Lung (tissue), 12 donors: Measurements from ENCODE around the gene PTPRN2. TPM values are rescaled to one million over a fixed set of nuclear protein-coding genes. Genes with fewer than 3 reads are reported as not detected.

Experiments used
- ATAC-seq: fragments of 200-7000 bp; cut with Tn5 transposase; one replicate; pipeline ENCODE4 v1.9.1; 2020; ENCODE audit warnings: moderate number of reproducible peaks; ENCODE audit not compliant: insufficient read depth, low FRiP score
- DNase-seq, 3 donors: peaks; one replicate each; pipeline ENCODE4 v3.0.0-alpha.2; 2013 to 2017
- H3K27ac ChIP-seq, 2 donors: one replicate each; pipeline ENCODE4 v1.5.1; 2013; ENCODE audit warnings: mild to moderate bottlenecking in 2 of 2, moderate library complexity in 2 of 2, control low read depth in 1 of 2, inconsistent platforms in 1 of 2, low read depth in 1 of 2, low read length in 1 of 2
- H3K27me3 ChIP-seq, 3 donors: one replicate each; pipeline ENCODE4 v1.5.1; 2013; ENCODE audit warnings: low read length in 2 of 3; ENCODE audit not compliant: control insufficient read depth in 3 of 3, insufficient read depth in 3 of 3
- H3K36me3 ChIP-seq, 4 donors: one replicate each; pipeline ENCODE4 v1.5.1; 2013; ENCODE audit warnings: low read length in 4 of 4, mild to moderate bottlenecking in 1 of 4, moderate library complexity in 1 of 4; ENCODE audit not compliant: control insufficient read depth in 4 of 4, insufficient read depth in 4 of 4
- H3K4me1 ChIP-seq, 5 donors: one replicate each; pipeline ENCODE4 v1.5.1; 2013; ENCODE audit warnings: low read length in 5 of 5, mild to moderate bottlenecking in 2 of 5, moderate library complexity in 1 of 5; ENCODE audit not compliant: control insufficient read depth in 5 of 5, insufficient read depth in 5 of 5
- H3K4me3 ChIP-seq: one replicate; pipeline ENCODE4 v1.5.1; 2013; ENCODE audit warnings: mild to moderate bottlenecking, control low read depth, moderate library complexity
- H3K9ac ChIP-seq, 2 donors: one replicate each; pipeline ENCODE4 v1.5.1; 2013; ENCODE audit warnings: low read length in 2 of 2, control low read depth in 1 of 2; ENCODE audit not compliant: insufficient read depth in 1 of 2
- H3K9me3 ChIP-seq, 4 donors: one replicate each; pipeline ENCODE4 v1.5.1; 2013; ENCODE audit warnings: low read length in 3 of 4, mild to moderate bottlenecking in 1 of 4, moderate library complexity in 1 of 4; ENCODE audit not compliant: control insufficient read depth in 4 of 4, insufficient read depth in 3 of 4
- WGBS, 2 donors: extraction: QIAGEN DNeasy Blood & Tissue Kit; methylation state at CpG; one replicate each; pipeline ENCODE4 v1.1.7; 2013; 5-methylcytosine and 5-hydroxymethylcytosine counted together
- polyA plus RNA-seq, 2 donors: library from polyadenylated mRNA; stranded (reverse); fragments of 200-250 nt; gene quantifications; one replicate each; pipeline ENCODE4 v1.2.1, GENCODE V29; 2013
- total RNA-seq, 2 donors: library from RNA; depleted of rRNA in 1 of 2; stranded (reverse); fragments of >200 nt in 1 of 2; gene quantifications; one replicate each; pipeline ENCODE4 v1.2.1, GENCODE V29; 2014 to 2021
- TF ChIP-seq, protein P1 (sequence below): IDR thresholded peaks from 2 replicates; pipeline ENCODE4 v1.5.1; 2012; ENCODE audit warnings: mild to moderate bottlenecking; ENCODE audit errors: control extremely low read depth, extremely low read depth
- donor health status: control.
- donor health status: control.
- donor health status: Bipolar disorder and iron deficiency.
- donor health status: healthy.
- donor health status: DM: yes; HTN: yes; CAD: no.

PTPRN2 gene
- total and polyA plus RNA-seq, 4 donors, result 2.1 to 7.4 (median 4.4) TPM

GRCh38 chr7:158192184-158192835 lies 395.3 kb downstream of the PTPRN2 start:
- DNase-seq (no peak), ATAC-seq (no peak)
- Histone ChIP-seq H3K27me3 (no peaks in the 10 kb centered on the region), H3K4me3 (no peak overlapping the region), H3K9ac (no peak overlapping the region), H3K27ac (no peak overlapping the region), H3K9me3 (peaks cover 0 to 22% (median 5%) of the 10 kb centered on the region in 4 donors), H3K36me3 (no peaks in the 10 kb centered on the region), H3K4me1 (no peaks in the 10 kb centered on the region)
- 89 to 93% methylated on average over 28 of the region's 28 CpGs for WGBS, 2 donors
- TF ChIP-seq, protein P1, sequence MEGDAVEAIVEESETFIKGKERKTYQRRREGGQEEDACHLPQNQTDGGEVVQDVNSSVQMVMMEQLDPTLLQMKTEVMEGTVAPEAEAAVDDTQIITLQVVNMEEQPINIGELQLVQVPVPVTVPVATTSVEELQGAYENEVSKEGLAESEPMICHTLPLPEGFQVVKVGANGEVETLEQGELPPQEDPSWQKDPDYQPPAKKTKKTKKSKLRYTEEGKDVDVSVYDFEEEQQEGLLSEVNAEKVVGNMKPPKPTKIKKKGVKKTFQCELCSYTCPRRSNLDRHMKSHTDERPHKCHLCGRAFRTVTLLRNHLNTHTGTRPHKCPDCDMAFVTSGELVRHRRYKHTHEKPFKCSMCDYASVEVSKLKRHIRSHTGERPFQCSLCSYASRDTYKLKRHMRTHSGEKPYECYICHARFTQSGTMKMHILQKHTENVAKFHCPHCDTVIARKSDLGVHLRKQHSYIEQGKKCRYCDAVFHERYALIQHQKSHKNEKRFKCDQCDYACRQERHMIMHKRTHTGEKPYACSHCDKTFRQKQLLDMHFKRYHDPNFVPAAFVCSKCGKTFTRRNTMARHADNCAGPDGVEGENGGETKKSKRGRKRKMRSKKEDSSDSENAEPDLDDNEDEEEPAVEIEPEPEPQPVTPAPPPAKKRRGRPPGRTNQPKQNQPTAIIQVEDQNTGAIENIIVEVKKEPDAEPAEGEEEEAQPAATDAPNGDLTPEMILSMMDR, result no peak

DNA sequence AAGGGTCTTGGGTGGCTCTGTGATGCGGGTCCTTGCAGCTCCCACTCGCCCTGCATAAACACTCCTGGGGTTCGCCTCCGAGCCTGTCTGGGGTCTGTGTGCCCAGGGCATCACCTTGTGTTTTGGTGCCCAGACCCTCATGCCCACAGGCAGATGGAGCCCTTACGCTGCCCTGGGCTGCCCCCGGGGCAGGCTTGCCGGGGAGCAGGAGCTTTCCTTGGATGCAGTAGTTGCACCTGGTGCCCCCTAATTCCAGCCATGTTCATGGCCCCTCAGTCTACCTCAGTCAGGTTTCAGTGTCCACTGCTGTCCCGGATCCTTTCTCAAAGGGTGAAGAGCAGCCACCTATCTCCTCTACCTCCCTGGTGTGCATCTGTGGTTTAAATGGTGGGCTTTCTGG lies 396.0 kb downstream of the PTPRN2 start:
- peaks cover 0 to 22% (median 5%) of the 10 kb centered on the region in 4 donors for H3K9me3 ChIP-seq
- 92 to 95% methylated on average over 8 of the region's 8 CpGs for WGBS, 2 donors

GRCh38 chr7:158190756-158191155 lies 396.9 kb downstream of the PTPRN2 start:
- 84 to 87% methylated on average over 11 of the region's 11 CpGs for WGBS, 2 donors

More for the DNA sequence above, 396.0 kb downstream of the PTPRN2 start:
- H3K4me3 ChIP-seq, result no peak overlapping the region
- TF ChIP-seq, protein P1, result no peak
- DNase-seq (no peak), ATAC-seq (no peak)
- H3K4me1 ChIP-seq, result no peaks in the 10 kb centered on the region
- H3K36me3 ChIP-seq, result no peaks in the 10 kb centered on the region
- no peak overlapping the region for H3K9ac ChIP-seq
- H3K27ac ChIP-seq, result no peak overlapping the region
- no peaks in the 10 kb centered on the region for H3K27me3 ChIP-seq

More at GRCh38 chr7:158190756-158191155, 396.9 kb downstream of the PTPRN2 start:
- no peaks in the 10 kb centered on the region for H3K27me3 ChIP-seq
- no peak overlapping the region for H3K27ac ChIP-seq
- TF ChIP-seq, protein P1, result no peak
- H3K4me1 ChIP-seq, result no peaks in the 10 kb centered on the region
- peaks cover 0 to 20% (median 3%) of the 10 kb centered on the region in 4 donors for H3K9me3 ChIP-seq
- H3K36me3 ChIP-seq, result no peaks in the 10 kb centered on the region
- no peak overlapping the region for H3K9ac ChIP-seq
- DNase-seq (no peak), ATAC-seq (no peak)
- H3K4me3 ChIP-seq, result no peak overlapping the region
